T follicular helper cell (primary cell): ENCODE data around the gene NKD1.
"Not testable (repeated sequence)": the region's sequence is repeated elsewhere in the genome, so short reads cannot be mapped to it uniquely, and the experiment has no call there.

Experiments
- DNase-seq: peaks from one replicate; pipeline ENCODE4 v3.0.0-alpha.2; 2020; ENCODE audit warnings: low read depth

Gene NKD1

GRCh38 chr16:50578137-50578536 lies 29.9 kb downstream of the NKD1 start:
- DNase-seq, result no peak

- DNase-seq, result not testable (repeated sequence)
Measured at GRCh38 chr16:50579373-50579772, 31.2 kb downstream of the NKD1 start.

GRCh38 chr16:50580180-50580798 lies 32.1 kb downstream of the NKD1 start:
- DNase-seq, result no peak

- no peak for DNase-seq
Measured at GRCh38 chr16:50581845-50582244, 33.6 kb downstream of the NKD1 start.

- DNase-seq, result no peak
Measured at GRCh38 chr16:50583211-50583610, 35.0 kb downstream of the NKD1 start.

GRCh38 chr16:50584033-50584722 lies 36.0 kb downstream of the NKD1 start:
- no peak for DNase-seq

GRCh38 chr16:50585331-50585776 lies 37.2 kb downstream of the NKD1 start:
- DNase-seq, result no peak

GRCh38 chr16:50587543-50587942 lies 39.3 kb downstream of the NKD1 start:
- DNase-seq, result no peak

GRCh38 chr16:50588276-50588675 lies 40.1 kb downstream of the NKD1 start:
- DNase-seq, result no peak

- no peak for DNase-seq
Measured at GRCh38 chr16:50591209-50591608, 43.0 kb downstream of the NKD1 start.

GRCh38 chr16:50591800-50592771 lies 43.9 kb downstream of the NKD1 start:
- DNase-seq, result no peak

GRCh38 chr16:50592996-50593395 lies 44.8 kb downstream of the NKD1 start:
- no peak for DNase-seq

- DNase-seq, result no peak
Measured at GRCh38 chr16:50593410-50594150, 45.4 kb downstream of the NKD1 start.

GRCh38 chr16:50594308-50595260 lies 46.4 kb downstream of the NKD1 start:
- DNase-seq, result no peak

- no peak for DNase-seq
Measured at GRCh38 chr16:50595859-50596258, 47.7 kb downstream of the NKD1 start.

GRCh38 chr16:50596762-50597450 lies 48.7 kb downstream of the NKD1 start:
- no peak for DNase-seq

- no peak for DNase-seq
Measured at GRCh38 chr16:50597563-50598255, 49.5 kb downstream of the NKD1 start.

- no peak for DNase-seq
Measured at GRCh38 chr16:50598256-50598894, 50.2 kb downstream of the NKD1 start.

GRCh38 chr16:50598936-50599361 lies 50.8 kb downstream of the NKD1 start:
- DNase-seq, result no peak
